ENCODE measurements around the gene LANCL1.

DNA sequence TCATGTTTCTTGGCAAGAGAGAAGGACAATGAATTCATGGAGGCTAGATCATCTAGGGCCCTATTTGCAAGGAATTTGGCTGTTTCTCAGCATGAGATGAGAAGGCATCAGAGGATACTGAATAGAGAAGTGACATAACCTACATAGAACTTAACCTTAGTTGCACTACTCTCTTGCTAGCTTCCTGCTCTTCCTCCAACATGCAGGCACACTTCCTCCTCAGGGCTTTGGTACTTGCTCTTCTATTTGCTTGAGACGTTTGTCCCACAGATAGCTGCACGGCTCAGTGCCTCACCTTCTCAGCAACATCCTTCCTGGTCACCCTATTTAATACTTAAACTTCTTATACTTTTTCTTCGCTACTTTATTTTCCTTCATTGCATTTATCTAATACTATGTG is 20.0 kb upstream of the LANCL1 start:
- TF ChIP-seq CTCF (IDR thresholded peaks at IDR 0.05; ENCODE audit: borderline replicate concordance, extremely low read depth, low read length, poor library complexity, severe bottlenecking) (no peak), EZH2 (IDR thresholded peaks at IDR 0.05; ENCODE audit: borderline replicate concordance, low read depth, low read length, severe bottlenecking) (no peak)
